ENCODE measurements around the gene DHRS3. TPM values are rescaled to one million over a fixed set of nuclear protein-coding genes. Genes with fewer than 3 reads are reported as not detected.

Gene DHRS3
- total and polyA plus RNA-seq, 2 of the 13 experiments (the other 11 are each of a cell fraction or from before 2014, with no cell fraction given) = 48.5 to 90.5 TPM

DNA sequence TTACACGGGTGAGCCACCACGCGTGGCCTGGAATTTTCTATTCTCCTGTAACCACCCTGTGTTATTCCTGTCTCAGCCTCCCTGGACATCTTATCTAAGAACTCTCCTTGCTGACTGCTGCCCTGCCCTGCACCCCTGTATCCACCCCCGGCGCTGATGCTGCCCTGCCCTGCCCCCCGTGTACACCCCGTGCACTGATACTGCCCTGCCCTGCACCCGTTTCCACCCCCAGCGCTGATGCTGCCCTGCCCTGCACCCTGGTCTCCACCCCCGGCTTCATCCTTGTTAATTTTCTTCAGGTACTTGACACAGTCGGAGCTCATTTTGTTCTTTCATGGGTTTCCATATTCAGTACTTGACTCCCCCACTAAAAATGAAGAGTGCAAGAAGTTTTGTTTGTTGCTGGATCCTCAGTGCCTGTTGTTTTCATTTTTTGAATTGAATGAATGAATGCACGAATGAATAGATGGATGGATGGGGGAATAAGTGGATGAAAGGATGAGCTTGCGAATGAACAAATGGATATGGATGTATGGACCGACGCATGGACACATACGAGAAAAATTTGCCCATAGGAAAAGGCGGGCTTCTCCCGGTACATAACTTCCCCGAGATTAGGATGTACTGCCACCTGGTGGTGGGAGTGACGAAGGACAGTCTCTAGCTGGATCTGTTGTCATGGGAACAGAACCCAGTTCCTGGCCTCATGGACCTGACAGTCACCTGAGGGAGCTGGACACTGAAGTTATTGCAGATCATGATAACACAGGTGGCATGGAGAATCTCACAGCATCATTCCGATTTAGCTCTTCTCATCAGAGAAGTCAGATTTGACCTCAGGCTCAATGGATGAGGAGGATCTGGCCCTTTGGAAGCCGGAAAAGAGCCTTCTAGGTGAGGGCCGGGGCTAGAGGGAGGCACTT, 40.8 kb upstream of the DHRS3 start (continued):
- TF ChIP-seq SMC3 (IDR thresholded peaks at IDR 0.05; ENCODE audit: low read length) (peak; percentile 96), MIXL1 (CRISPR knock-in tag; IDR thresholded peaks at IDR 0.05) (0 out of 2 replicates have a peak, but pooled peaks have one; percentile 46), BCL6 (CRISPR knock-in tag; IDR thresholded peaks at IDR 0.05) (no peak), SRF (IDR thresholded peaks at IDR 0.05; ENCODE audit: low read depth, low read length) (no peak), MIER3 (CRISPR knock-in tag; IDR thresholded peaks at IDR 0.05; ENCODE audit: borderline replicate concordance) (0 out of 2 replicates have a peak, but pooled peaks have one; percentile 24), CENPX (CRISPR knock-in tag; IDR thresholded peaks at IDR 0.05) (no peak), GATAD1 (CRISPR knock-in tag; IDR thresholded peaks at IDR 0.05) (0 out of 2 replicates have a peak, but pooled peaks have one; percentile 20), HNRNPH1 (optimal IDR thresholded peaks at IDR 0.05; ENCODE audit: low read depth, low read length) (no peak), MAF1 (CRISPR knock-in tag; IDR thresholded peaks at IDR 0.05; ENCODE audit: borderline replicate concordance) (no peak), ZBTB1 (CRISPR knock-in tag; IDR thresholded peaks at IDR 0.05; ENCODE audit: borderline replicate concordance) (no peak), ZFP41 (CRISPR knock-in tag; IDR thresholded peaks at IDR 0.05; ENCODE audit: borderline replicate concordance) (no peak), ISL2 (CRISPR knock-in tag; IDR thresholded peaks at IDR 0.05) (no peak), MTF2 (CRISPR knock-in tag; IDR thresholded peaks at IDR 0.05; ENCODE audit: borderline replicate concordance) (no peak), PAF1 (CRISPR knock-in tag; IDR thresholded peaks at IDR 0.05) (no peak), REXO4 (CRISPR knock-in tag; IDR thresholded peaks at IDR 0.05; ENCODE audit: borderline replicate concordance) (no peak)
- TF ChIP-seq, protein P1, sequence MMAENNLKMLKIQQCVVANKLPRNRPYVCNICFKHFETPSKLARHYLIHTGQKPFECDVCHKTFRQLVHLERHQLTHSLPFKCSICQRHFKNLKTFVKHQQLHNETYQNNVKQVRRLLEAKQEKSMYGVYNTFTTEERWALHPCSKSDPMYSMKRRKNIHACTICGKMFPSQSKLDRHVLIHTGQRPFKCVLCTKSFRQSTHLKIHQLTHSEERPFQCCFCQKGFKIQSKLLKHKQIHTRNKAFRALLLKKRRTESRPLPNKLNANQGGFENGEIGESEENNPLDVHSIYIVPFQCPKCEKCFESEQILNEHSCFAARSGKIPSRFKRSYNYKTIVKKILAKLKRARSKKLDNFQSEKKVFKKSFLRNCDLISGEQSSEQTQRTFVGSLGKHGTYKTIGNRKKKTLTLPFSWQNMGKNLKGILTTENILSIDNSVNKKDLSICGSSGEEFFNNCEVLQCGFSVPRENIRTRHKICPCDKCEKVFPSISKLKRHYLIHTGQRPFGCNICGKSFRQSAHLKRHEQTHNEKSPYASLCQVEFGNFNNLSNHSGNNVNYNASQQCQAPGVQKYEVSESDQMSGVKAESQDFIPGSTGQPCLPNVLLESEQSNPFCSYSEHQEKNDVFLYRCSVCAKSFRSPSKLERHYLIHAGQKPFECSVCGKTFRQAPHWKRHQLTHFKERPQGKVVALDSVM (CRISPR knock-in tag; IDR thresholded peaks at IDR 0.05) = no peak
- TF ChIP-seq, protein P2, sequence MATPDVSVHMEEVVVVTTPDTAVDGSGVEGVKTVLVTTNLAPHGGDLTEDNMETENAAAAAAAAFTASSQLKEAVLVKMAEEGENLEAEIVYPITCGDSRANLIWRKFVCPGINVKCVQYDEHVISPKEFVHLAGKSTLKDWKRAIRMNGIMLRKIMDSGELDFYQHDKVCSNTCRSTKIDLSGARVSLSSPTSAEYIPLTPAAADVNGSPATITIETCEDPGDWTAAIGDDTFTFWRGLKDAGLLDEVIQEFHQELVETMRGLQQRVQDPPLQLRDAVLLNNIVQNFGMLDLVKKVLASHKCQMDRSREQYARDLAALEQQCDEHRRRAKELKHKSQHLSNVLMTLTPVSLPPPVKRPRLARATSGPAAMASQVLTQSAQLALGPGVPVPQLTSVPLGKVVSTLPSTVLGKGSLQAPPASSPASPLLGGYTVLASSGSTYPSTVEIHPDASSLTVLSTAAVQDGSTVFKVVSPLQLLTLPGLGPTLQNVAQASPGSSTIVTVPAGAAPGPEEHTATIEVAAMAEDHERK (CRISPR knock-in tag; IDR thresholded peaks at IDR 0.05; ENCODE audit: low read depth) = no peak
- TF ChIP-seq, protein P3, sequence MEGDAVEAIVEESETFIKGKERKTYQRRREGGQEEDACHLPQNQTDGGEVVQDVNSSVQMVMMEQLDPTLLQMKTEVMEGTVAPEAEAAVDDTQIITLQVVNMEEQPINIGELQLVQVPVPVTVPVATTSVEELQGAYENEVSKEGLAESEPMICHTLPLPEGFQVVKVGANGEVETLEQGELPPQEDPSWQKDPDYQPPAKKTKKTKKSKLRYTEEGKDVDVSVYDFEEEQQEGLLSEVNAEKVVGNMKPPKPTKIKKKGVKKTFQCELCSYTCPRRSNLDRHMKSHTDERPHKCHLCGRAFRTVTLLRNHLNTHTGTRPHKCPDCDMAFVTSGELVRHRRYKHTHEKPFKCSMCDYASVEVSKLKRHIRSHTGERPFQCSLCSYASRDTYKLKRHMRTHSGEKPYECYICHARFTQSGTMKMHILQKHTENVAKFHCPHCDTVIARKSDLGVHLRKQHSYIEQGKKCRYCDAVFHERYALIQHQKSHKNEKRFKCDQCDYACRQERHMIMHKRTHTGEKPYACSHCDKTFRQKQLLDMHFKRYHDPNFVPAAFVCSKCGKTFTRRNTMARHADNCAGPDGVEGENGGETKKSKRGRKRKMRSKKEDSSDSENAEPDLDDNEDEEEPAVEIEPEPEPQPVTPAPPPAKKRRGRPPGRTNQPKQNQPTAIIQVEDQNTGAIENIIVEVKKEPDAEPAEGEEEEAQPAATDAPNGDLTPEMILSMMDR (CRISPR knock-in tag; IDR thresholded peaks at IDR 0.05) = peak; percentile 97
- TF ChIP-seq, protein P4, sequence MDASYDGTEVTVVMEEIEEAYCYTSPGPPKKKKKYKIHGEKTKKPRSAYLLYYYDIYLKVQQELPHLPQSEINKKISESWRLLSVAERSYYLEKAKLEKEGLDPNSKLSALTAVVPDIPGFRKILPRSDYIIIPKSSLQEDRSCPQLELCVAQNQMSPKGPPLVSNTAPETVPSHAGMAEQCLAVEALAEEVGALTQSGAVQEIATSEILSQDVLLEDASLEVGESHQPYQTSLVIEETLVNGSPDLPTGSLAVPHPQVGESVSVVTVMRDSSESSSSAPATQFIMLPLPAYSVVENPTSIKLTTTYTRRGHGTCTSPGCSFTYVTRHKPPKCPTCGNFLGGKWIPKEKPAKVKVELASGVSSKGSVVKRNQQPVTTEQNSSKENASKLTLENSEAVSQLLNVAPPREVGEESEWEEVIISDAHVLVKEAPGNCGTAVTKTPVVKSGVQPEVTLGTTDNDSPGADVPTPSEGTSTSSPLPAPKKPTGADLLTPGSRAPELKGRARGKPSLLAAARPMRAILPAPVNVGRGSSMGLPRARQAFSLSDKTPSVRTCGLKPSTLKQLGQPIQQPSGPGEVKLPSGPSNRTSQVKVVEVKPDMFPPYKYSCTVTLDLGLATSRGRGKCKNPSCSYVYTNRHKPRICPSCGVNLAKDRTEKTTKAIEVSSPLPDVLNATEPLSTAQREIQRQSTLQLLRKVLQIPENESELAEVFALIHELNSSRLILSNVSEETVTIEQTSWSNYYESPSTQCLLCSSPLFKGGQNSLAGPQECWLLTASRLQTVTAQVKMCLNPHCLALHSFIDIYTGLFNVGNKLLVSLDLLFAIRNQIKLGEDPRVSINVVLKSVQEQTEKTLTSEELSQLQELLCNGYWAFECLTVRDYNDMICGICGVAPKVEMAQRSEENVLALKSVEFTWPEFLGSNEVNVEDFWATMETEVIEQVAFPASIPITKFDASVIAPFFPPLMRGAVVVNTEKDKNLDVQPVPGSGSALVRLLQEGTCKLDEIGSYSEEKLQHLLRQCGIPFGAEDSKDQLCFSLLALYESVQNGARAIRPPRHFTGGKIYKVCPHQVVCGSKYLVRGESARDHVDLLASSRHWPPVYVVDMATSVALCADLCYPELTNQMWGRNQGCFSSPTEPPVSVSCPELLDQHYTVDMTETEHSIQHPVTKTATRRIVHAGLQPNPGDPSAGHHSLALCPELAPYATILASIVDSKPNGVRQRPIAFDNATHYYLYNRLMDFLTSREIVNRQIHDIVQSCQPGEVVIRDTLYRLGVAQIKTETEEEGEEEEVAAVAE (CRISPR knock-in tag; IDR thresholded peaks at IDR 0.05; ENCODE audit: borderline replicate concordance) = peak; percentile 42; the same call in 1 of the 2 replicates
